NOMO-1 treated with DMSO at 0.1 percent for 48 hours (cell line): ENCODE results near the gene EIF2S3.
A peak's percentile ranks its signal among the peaks of the same experiment; 100 is the strongest.
"Not testable (repeated sequence)": the region's sequence is repeated elsewhere in the genome, so short reads cannot be mapped to it uniquely, and the experiment has no call there.

ENCODE experiments used
- DNase-seq: peaks from one replicate; lab custom pipeline; 2025; ENCODE audit not compliant: unreplicated experiment; lab: John Stamatoyannopoulos, UW

The EIF2S3 gene

GRCh38 chrX:24054182-24055042 lies at the start of gene EIF2S3:
TSS of gene EIF2S3 (plus strand) at chrX:24054956. CDS start at chrX:24054969, 13 bp downstream.
- peak; percentile 97 for DNase-seq

- no peak for DNase-seq
Measured at GRCh38 chrX:24005028-24005427, 49.7 kb upstream of the EIF2S3 start.

- DNase-seq: no peak
Measured at GRCh38 chrX:24005867-24006266, 48.9 kb upstream of the EIF2S3 start.

DNA sequence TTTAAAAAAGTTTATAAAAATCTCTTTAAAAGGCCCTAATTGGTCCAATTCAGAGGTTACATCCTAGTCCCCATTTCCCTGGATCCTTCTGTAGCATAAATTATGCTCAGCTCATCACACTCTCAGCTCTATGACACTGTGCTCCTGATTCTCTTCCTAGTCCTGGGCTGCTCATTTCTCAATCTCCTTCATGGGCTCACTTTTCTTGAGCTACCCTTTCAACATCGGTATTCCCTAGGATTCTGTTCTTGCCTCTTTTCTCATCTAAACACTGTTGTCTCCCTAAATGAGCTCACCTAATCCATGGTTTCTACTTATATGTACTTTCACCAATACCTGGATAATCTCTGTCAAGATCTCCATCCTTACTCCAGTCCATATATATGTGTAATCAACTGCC lies 42.5 kb upstream of the EIF2S3 start:
- no peak for DNase-seq

GRCh38 chrX:24014388-24015018 lies 40.3 kb upstream of the EIF2S3 start:
- DNase-seq: no peak

GRCh38 chrX:24017674-24018073 lies 37.1 kb upstream of the EIF2S3 start:
- no peak for DNase-seq

DNA sequence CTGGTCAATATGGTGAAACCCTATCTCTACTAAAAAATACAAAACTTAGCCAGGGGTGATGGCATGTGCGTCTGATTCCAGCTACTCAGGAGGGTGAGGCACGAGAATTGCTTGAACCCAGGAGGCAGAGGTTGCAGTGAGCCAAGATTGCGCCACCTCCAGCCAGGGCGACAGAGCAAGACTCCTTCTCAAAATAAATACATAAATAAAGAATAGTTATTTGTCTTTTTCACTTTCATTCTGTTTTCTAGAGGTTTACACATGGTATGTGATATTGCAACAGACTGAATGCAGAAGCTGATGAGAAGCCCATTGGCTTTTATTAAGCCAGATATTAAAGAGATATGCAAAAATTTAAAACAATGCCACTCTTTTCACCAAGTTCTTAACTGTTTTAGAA lies 35.9 kb upstream of the EIF2S3 start:
- DNase-seq: no peak

GRCh38 chrX:24019448-24019847 lies 35.3 kb upstream of the EIF2S3 start:
- no peak for DNase-seq

DNA sequence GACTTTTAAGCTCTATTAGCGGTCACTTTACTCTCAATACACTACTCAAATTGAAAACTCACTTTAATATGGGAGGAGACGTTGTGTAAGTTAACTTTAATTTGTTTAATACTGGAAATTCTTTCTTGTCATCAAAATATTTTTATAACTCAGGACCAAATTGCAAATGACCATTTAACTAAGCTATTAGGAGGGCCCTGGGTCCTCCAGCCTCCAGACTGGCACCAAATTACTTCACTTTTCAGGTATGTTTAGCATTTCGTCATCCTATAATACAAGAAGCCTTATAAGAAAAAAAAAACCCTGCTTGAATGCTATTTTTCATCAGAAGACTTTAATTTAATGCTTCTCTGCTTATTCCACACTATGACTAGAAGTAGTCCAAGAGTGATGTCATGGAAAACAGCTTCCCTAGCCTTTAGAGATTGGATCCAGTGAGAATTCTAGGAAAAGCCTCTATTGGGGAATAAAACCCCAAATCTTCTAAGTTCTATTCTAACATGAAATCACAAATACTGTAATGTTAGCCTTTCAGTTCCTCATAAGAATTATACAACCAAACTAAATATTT lies 34.4 kb upstream of the EIF2S3 start:
- DNase-seq: no peak

GRCh38 chrX:24023544-24023943 lies 31.2 kb upstream of the EIF2S3 start:
- DNase-seq: no peak

DNA sequence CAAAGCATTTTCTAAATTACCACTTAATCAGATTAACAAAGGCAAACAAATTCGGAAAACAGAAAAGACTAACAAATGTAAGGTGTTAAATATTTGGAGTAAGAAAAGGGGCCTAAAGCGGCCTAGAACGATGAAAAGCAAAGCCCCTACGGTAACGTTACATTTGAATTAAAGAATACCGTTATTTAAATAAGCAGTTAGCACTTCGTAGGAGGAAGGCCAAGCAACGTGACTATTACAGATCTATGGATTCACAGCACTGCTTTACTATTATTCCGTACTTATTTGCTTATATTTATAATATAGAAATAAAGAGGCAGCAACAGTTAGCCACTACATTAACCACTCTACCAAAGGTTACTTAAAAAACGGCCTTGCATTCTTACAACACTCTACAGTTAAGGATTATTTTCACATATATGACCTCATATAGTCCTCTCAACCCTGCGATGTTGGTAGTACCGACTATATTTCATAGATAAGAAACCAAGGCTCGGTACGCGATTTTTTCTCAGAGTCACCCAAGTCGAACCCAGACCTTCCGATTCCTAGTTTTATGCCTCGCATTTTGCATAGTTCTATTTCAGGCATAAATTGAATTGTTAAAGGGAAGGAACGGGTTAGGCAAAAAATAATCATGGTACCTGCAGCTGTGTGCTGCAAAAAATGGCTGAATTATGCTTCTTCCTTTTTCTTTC lies 30.6 kb upstream of the EIF2S3 start:
- DNase-seq: no peak

DNA sequence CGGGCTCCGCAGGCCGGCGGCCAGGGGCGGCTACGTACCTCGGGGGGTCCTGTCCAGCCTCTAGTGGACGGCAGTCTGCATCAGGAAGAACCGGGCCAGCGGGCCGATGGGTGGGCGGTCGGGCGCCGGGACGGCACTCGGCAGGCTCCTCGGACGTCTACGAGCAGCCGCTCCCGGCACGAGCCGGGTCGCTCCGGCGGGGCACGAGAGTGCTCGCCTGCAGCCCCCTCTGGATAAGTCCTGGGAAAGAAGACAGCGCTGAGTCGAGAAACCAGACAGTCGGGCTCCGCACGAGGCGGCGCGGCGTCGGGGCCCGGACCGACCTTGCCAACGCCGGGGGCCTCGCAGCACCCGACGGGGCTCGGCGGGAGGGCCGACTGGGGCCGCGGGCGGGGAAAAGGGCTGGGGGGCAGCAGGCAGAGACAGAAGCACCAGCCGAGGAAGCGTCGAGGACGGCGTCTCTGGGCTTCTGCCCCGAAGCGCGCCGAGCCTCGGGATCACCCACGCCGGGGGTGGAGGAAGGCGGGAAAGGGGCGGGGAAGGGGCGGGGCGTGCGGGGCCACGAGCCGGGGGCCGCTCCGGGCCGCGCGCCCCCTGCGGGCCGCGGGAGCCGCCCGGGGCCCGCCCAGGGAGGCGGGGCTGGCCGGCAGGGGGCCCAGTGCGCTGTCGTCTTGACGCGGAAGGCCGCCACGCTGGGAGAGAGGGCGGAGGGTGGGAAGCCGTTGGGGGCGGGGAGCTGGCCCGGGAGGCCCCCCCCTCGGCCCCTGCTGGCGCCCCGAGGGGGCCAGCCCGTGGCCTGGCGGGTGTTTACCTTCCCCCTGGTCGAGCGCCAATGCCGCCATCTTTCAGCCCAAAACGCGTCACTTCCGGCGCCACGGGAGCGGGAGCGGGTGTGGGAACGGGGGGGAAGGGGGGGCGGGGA lies 29.7 kb upstream of the EIF2S3 start:
- DNase-seq: peak; percentile 82

- DNase-seq: peak; percentile 17
Measured at GRCh38 chrX:24025741-24026403, 28.9 kb upstream of the EIF2S3 start.

DNA sequence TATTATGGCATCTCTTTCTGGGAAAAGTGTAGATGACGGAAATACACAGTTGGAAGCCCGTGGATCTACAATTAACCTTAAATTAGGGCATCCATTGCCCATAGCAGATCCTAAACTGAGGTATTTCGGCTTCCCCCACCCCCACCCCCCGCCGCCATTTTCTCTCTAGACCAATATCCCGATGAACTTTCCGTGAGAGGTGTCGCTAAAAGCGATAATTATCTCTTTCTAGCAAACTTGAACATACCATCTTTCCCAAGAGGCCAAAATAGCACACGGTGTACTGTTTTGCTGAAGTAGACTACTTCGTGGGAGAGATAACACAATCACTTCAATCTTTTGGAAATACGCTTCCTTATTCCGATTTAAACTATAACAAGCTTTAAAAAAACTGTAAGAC lies 28.3 kb upstream of the EIF2S3 start:
- DNase-seq: no peak

- DNase-seq: no peak
Measured at GRCh38 chrX:24027086-24027485, 27.7 kb upstream of the EIF2S3 start, which contains the start of gene KLHL15. TSS of gene KLHL15 (minus strand) at chrX:24027186. CDS start at chrX:24006693, 20,493 bp downstream.

DNA sequence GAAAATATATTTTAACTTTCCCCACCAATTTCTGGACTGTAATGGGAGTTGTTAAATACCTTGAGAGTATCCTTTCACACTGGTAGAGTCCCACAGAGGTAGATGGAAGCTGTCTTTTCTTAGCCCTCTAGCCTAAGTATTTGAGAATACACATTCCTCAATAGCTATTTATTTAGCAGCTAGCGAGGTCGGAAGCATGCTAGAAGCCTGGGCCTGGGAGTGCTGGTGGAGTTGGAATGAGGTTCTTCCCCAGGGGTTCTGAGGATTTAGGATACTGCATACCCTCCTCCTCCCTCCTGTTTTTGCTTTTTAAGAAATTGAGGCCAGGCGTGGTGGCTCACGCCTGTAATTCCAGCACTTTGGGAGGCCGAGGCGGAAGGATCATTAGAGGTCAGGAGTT lies 26.8 kb upstream of the EIF2S3 start:
- DNase-seq: no peak

GRCh38 chrX:24030597-24030996 lies 24.2 kb upstream of the EIF2S3 start:
- no peak for DNase-seq

DNA sequence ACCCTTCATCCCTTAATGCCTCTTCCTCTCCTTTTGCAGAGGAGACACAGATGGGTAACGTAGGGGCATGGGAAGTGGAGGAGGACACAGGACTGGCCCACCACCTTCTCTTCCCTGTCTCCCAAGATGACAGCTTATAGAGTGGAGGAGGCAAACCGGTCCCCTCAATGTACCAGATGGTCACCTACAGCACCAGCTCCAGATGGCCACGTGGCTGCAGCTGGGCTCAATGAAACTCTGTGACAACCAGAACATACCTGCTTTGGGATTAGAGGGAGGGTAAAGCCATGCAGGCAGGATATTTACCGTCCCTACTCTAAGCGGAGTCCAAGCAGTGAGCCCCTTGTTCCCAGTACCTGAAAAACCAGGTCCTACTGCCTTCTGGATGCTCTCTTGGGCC lies 20.3 kb upstream of the EIF2S3 start:
- DNase-seq: no peak

GRCh38 chrX:24037729-24038128 lies 17.0 kb upstream of the EIF2S3 start:
- DNase-seq: no peak

- not testable (repeated sequence) for DNase-seq
Measured at GRCh38 chrX:24046060-24046459, 8.7 kb upstream of the EIF2S3 start.
